Suprapubic skin (tissue), 4 donors: ENCODE measurements around the gene SEL1L. TPM values are rescaled to one million over a fixed set of nuclear protein-coding genes. Genes with fewer than 3 reads are reported as not detected.
"Not testable (repeated sequence)": the region's sequence is repeated elsewhere in the genome, so short reads cannot be mapped to it uniquely, and the experiment has no call there.

Source experiments
- DNase-seq, 2 donors: peaks; one replicate each; pipeline ENCODE4 v3.0.0-alpha.2; 2019; ENCODE audit warnings: low spot score in 2 of 2
- H3K27ac ChIP-seq: fragments of 200-600 bp; sonication (generic); one replicate; pipeline ENCODE4 v1.5.1; 2019
- H3K27me3 ChIP-seq: fragments of 200-600 bp; sonication (generic); one replicate; pipeline ENCODE4 v1.5.1; 2019
- H3K36me3 ChIP-seq: fragments of 200-600 bp; sonication (generic); one replicate; pipeline ENCODE4 v1.5.1; 2019
- H3K4me1 ChIP-seq: fragments of 200-600 bp; sonication (generic); one replicate; pipeline ENCODE4 v1.5.1; 2019
- H3K4me3 ChIP-seq: fragments of 200-600 bp; sonication (generic); one replicate; pipeline ENCODE4 v1.5.1; 2019; ENCODE audit warnings: mild to moderate bottlenecking
- H3K9me3 ChIP-seq: fragments of 200-600 bp; sonication (generic); one replicate; pipeline ENCODE4 v1.5.1; 2019
- CTCF ChIP-seq, 2 donors: fragments of 200-600 bp in 1 of 2; fragments of 450-650 bp in 1 of 2; sonication (generic) in 1 of 2; IDR thresholded peaks; one replicate each; pipeline ENCODE4 v1.5.1; 2016 to 2019; ENCODE audit warnings: antibody characterized with exemption in 2 of 2, mild to moderate bottlenecking in 1 of 2, moderate library complexity in 1 of 2
- EP300 ChIP-seq: sonication (generic); formaldehyde crosslinking; IDR thresholded peaks from one replicate; pipeline ENCODE4 v1.6.1; 2017; ENCODE audit warnings: antibody characterized with exemption
- POLR2A ChIP-seq, 2 donors: fragments of 450-650 bp; IDR thresholded peaks; one replicate each; pipeline ENCODE4 v1.6.1; 2017; ENCODE audit warnings: antibody characterized with exemption in 2 of 2, mild to moderate bottlenecking in 2 of 2, moderate library complexity in 2 of 2
- POLR2AphosphoS5 ChIP-seq, 3 donors: sonication (generic); formaldehyde crosslinking; IDR thresholded peaks; one replicate each; pipeline ENCODE4 v1.6.1; 2017; ENCODE audit warnings: antibody characterized with exemption in 3 of 3
- WGBS: methylation state at CpG from one replicate; pipeline ENCODE4 v1.1.5; 2018; 5-methylcytosine and 5-hydroxymethylcytosine counted together
- total RNA-seq, 4 donors: library from RNA; depleted of rRNA; stranded (reverse); fragments of >200 nt; gene quantifications; one replicate each; pipeline ENCODE4 v1.1.0, GENCODE V29; 2016

The SEL1L gene
- total RNA-seq, 4 donors from 2014 or later = 24.8 to 37.8 (median 35.0) TPM

GRCh38 chr14:81516986-81517797, 16.5 kb downstream of the SEL1L start:
- no peaks in the 10 kb centered on the region for H3K27me3 ChIP-seq

DNA sequence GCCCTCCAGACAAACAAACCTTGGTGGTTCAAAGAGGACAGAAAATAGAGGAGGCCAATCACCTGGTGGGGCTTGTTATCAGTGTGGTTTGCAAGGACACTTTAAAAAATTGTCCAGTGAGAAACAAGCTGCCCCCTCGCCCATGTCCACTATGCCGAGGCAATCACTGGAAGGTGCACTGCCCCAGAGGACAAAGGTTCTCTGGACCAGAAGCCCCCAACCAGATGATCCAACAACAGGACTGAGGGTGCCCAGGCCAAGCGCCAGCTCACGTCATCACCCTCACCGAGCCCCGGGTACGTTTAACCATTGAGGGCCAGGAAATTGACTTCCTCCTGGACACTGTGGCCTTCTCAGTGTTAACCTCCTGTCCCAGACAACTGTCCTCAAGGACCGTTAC, 17.7 kb downstream of the SEL1L start:
- WGBS = 80% methylated on average over 8 of the region's 8 CpGs
- H3K4me3 ChIP-seq, H3K27ac ChIP-seq, H3K9me3 ChIP-seq, DNase-seq, H3K27me3 ChIP-seq: not testable (repeated sequence)
- H3K36me3 ChIP-seq = peaks cover 47% of the 10 kb centered on the region
- peaks cover 35% of the 10 kb centered on the region for H3K4me1 ChIP-seq

More at GRCh38 chr14:81516986-81517797, 16.5 kb downstream of the SEL1L start:
- no peak overlapping the region for H3K4me3 ChIP-seq
- WGBS = 61% methylated on average over 2 of the region's 2 CpGs
- no peaks in the 10 kb centered on the region for H3K9me3 ChIP-seq
- no peak for DNase-seq
- H3K4me1 ChIP-seq = peaks cover 30% of the 10 kb centered on the region
- H3K36me3 ChIP-seq = peaks cover 50% of the 10 kb centered on the region
- no peak overlapping the region for H3K27ac ChIP-seq
- TF ChIP-seq POLR2A (IDR thresholded peaks at IDR 0.05) (no peak), EP300 (no peak), CTCF (IDR thresholded peaks at IDR 0.05) (no peak), POLR2AphosphoS5 (IDR thresholded peaks at IDR 0.05) (no peak)

DNA sequence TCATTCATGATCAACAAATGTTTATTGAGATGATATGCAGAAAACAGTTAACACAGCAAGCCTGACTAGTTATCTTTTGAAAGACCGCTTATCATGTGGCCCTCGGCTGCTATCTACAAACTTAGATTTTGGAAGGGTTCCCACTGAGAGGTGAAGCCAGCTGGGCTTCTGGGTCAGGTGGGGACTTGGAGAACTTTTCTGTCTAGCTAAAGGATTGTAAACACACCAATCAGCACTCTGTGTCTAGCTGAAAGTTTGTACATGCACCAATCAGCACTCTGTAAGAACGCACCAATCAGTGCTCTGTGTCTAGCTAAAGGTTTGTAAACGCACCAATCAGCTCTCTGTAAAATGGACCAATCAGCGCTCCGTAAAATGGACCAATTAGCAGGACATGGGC, 20.8 kb downstream of the SEL1L start:
- H3K4me1 ChIP-seq = peaks cover 23% of the 10 kb centered on the region
- H3K27ac ChIP-seq, H3K4me3 ChIP-seq, DNase-seq, H3K27me3 ChIP-seq, H3K9me3 ChIP-seq: not testable (repeated sequence)
- peaks cover 39% of the 10 kb centered on the region for H3K36me3 ChIP-seq
- WGBS = 97% methylated on average over 6 of the region's 6 CpGs

- TF ChIP-seq POLR2AphosphoS5 (IDR thresholded peaks at IDR 0.05) (no peak), POLR2A (IDR thresholded peaks at IDR 0.05) (no peak), EP300 (no peak), CTCF (IDR thresholded peaks at IDR 0.05) (no peak)
- Histone ChIP-seq H3K4me1 (peaks cover 19% of the 10 kb centered on the region), H3K9me3 (no peaks in the 10 kb centered on the region), H3K27me3 (no peaks in the 10 kb centered on the region), H3K27ac (no peak overlapping the region), H3K36me3 (peaks cover 32% of the 10 kb centered on the region), H3K4me3 (no peak overlapping the region)
- 77% methylated on average over 6 of the region's 6 CpGs for WGBS
- no peak for DNase-seq
Measured at GRCh38 chr14:81511111-81511904, 22.3 kb downstream of the SEL1L start.

DNA sequence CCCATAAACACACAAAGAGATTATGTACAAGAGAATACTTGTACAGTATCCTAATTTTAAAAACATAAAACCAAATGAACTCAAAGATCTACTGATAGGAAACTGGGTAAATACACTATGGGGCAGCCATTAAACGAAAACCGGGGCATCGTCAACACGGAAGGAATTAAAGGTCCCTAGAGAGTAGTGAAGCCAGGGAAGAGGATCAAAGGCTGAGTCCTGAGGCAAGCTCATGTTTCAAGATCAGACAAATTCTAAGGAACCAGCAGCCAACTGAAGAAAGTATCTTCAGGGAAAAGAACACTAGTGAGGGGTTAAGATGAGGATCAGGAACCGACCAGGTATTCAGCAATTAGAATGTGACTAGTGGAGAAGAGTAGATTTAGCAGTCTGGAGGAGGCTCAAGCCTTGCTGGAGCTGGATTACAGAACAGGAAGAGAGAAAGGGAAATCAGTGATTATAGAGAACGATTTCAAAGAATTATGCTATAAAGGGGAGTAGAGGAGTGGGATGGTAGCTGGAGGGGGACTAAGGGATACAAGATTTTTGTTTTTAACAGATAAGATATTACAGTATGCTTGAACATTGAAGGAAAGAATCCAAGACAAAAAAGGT, 23.7 kb downstream of the SEL1L start:
- 15% methylated on average over 6 of the region's 6 CpGs for WGBS
- Histone ChIP-seq H3K36me3 (peaks cover 38% of the 10 kb centered on the region), H3K4me3 (no peak overlapping the region), H3K27ac (no peak overlapping the region), H3K9me3 (no peaks in the 10 kb centered on the region), H3K4me1 (peaks cover 19% of the 10 kb centered on the region), H3K27me3 (no peaks in the 10 kb centered on the region)
- TF ChIP-seq POLR2A (IDR thresholded peaks at IDR 0.05) (no peak), POLR2AphosphoS5 (IDR thresholded peaks at IDR 0.05) (no peak), EP300 (no peak), CTCF (IDR thresholded peaks at IDR 0.05) (no peak)
- DNase-seq = no peak

DNA sequence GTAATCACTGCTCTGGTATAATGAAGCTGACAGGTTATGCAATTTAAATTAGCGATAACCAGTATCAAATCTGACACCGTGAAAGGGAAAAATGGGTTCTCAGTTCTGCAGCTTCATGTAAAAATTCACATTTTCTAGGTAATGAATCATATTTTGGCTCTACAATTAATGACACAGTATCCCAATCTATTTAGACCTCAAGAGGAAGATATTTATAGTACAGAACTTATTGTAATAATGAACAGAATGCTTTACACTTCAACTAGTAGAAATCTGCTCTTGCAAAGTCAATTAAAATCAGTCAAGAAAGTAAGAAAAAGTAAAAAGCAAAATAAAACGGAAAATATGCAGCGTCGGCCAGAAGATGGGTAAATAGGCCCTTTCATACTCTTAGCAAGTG, 24.3 kb downstream of the SEL1L start:
- H3K27me3 ChIP-seq = no peaks in the 10 kb centered on the region
- H3K9me3 ChIP-seq = no peaks in the 10 kb centered on the region
- H3K27ac ChIP-seq = no peak overlapping the region
- peaks cover 19% of the 10 kb centered on the region for H3K4me1 ChIP-seq
- WGBS = 75% methylated on average over 5 of the region's 5 CpGs
- peaks cover 41% of the 10 kb centered on the region for H3K36me3 ChIP-seq
- TF ChIP-seq POLR2A (IDR thresholded peaks at IDR 0.05) = no peak
- no peak for TF ChIP-seq CTCF (IDR thresholded peaks at IDR 0.05)
- TF ChIP-seq EP300 = no peak
- TF ChIP-seq POLR2AphosphoS5 (IDR thresholded peaks at IDR 0.05) = no peak
- no peak for DNase-seq
- no peak overlapping the region for H3K4me3 ChIP-seq
